HEK293 (cell line): ENCODE measurements around the gene MFSD11.

ENCODE experiments used
- CTCF ChIA-PET: fragments of 350-600 bp; formaldehyde crosslinking; extraction: SDS; loops from one replicate; lab custom pipeline; 2021; ENCODE audit warnings: antibody characterized with exemption; lab: Yijun Ruan, JAX
- POLR2A ChIA-PET: fragments of 300-600 bp; formaldehyde crosslinking; extraction: SDS; loops from one replicate; lab custom pipeline; 2020; ENCODE audit warnings: antibody characterized with exemption, inconsistent platforms; lab: Yijun Ruan, JAX
- H3K27ac ChIP-seq: fragments of 200-500 bp; sonication (Bioruptor generic); 2 replicates; pipeline ENCODE4 v1.5.1; 2014; ENCODE audit warnings: low read depth, low read length, control low read depth, inconsistent platforms; ENCODE audit errors: extremely low read depth
- H3K36me3 ChIP-seq, 2 experiments: fragments of 200-500 bp in 1 of 2; sonication (Bioruptor generic) in 1 of 2; 1 replicate in 1 of 2; 2 replicates in 1 of 2; pipeline ENCODE4 v1.5.1; 2014 to 2017; ENCODE audit warnings: inconsistent platforms in 2 of 2, low read length in 2 of 2; ENCODE audit not compliant: control insufficient read depth in 2 of 2, insufficient read depth in 1 of 2
- H3K4me1 ChIP-seq: fragments of 200-500 bp; sonication (Bioruptor generic); 2 replicates; pipeline ENCODE4 v1.5.1; 2014; ENCODE audit warnings: mild to moderate bottlenecking, low read length, inconsistent platforms; ENCODE audit not compliant: control insufficient read depth, insufficient read depth
- H3K4me3 ChIP-seq: 2 replicates; pipeline ENCODE4 v1.5.1; 2011; ENCODE audit warnings: low read depth, mild to moderate bottlenecking, control low read depth, low read length, moderate library complexity
- H3K9me3 ChIP-seq: fragments of 200-500 bp; sonication (Bioruptor generic); 2 replicates; pipeline ENCODE4 v1.5.1; 2014; ENCODE audit warnings: low read depth, low read length, inconsistent platforms; ENCODE audit not compliant: control insufficient read depth, insufficient read depth
- BCL6B ChIP-seq: fragments of 450-650 bp; formaldehyde crosslinking; IDR thresholded peaks from 2 replicates; pipeline ENCODE4 v1.5.1; 2017; ENCODE audit warnings: missing biosample characterization, missing genetic modification characterization
- FEZF1 ChIP-seq: fragments of 450-650 bp; formaldehyde crosslinking; IDR thresholded peaks from 2 replicates; pipeline ENCODE4 v1.5.1; 2016; ENCODE audit warnings: missing biosample characterization, missing genetic modification characterization
- GLIS1 ChIP-seq: fragments of 450-650 bp; formaldehyde crosslinking; IDR thresholded peaks from 2 replicates; pipeline ENCODE4 v1.5.1; 2016; ENCODE audit warnings: missing biosample characterization, missing genetic modification characterization
- IKZF3 ChIP-seq: fragments of 450-650 bp; IDR thresholded peaks from 2 replicates; pipeline ENCODE4 v1.5.0; 2018; ENCODE audit warnings: missing biosample characterization, mild to moderate bottlenecking, missing genetic modification characterization, moderate library complexity
- KLF7 ChIP-seq: fragments of 450-650 bp; formaldehyde crosslinking; IDR thresholded peaks from 2 replicates; pipeline ENCODE4 v1.5.1; 2016; ENCODE audit warnings: missing biosample characterization, missing genetic modification characterization, borderline replicate concordance
- MEIS1 ChIP-seq: sonication (generic); formaldehyde crosslinking; IDR thresholded peaks from 2 replicates; pipeline ENCODE4 v1.8.1; 2022; ENCODE audit warnings: missing genetic modification reagents, mild to moderate bottlenecking, borderline replicate concordance
- REST ChIP-seq: fragments of 450-650 bp; formaldehyde crosslinking; IDR thresholded peaks from 2 replicates; pipeline ENCODE4 v1.5.1; 2016; ENCODE audit warnings: missing biosample characterization, missing genetic modification characterization
- SP2 ChIP-seq: fragments of 450-650 bp; formaldehyde crosslinking; IDR thresholded peaks from 2 replicates; pipeline ENCODE4 v1.5.1; 2016; ENCODE audit warnings: missing biosample characterization, missing genetic modification characterization
- ZNF155 ChIP-seq: fragments of 450-650 bp; formaldehyde crosslinking; IDR thresholded peaks from 2 replicates; pipeline ENCODE4 v1.5.1; 2016; ENCODE audit warnings: missing biosample characterization, missing genetic modification characterization
- ZNF2 ChIP-seq: fragments of 450-650 bp; formaldehyde crosslinking; IDR thresholded peaks from 2 replicates; pipeline ENCODE4 v1.5.1; 2016; ENCODE audit warnings: missing biosample characterization, missing genetic modification characterization
- ZNF280D ChIP-seq: fragments of 450-650 bp; formaldehyde crosslinking; IDR thresholded peaks from 2 replicates; pipeline ENCODE4 v1.5.1; 2016; ENCODE audit warnings: missing biosample characterization, missing genetic modification characterization
- ZNF292 ChIP-seq: fragments of 450-650 bp; formaldehyde crosslinking; IDR thresholded peaks from 2 replicates; pipeline ENCODE4 v1.5.1; 2016; ENCODE audit warnings: low read depth, missing biosample characterization, missing genetic modification characterization, borderline replicate concordance
- ZNF394 ChIP-seq: fragments of 450-650 bp; formaldehyde crosslinking; IDR thresholded peaks from 2 replicates; pipeline ENCODE4 v1.5.1; 2016; ENCODE audit warnings: missing biosample characterization, missing genetic modification characterization, mild to moderate bottlenecking, moderate library complexity, borderline replicate concordance
- ZNF518A ChIP-seq: fragments of 450-650 bp; formaldehyde crosslinking; conservative IDR thresholded peaks from 2 replicates; pipeline ENCODE4 v1.5.1; 2016; ENCODE audit warnings: low read depth, missing biosample characterization, missing genetic modification characterization
- ZNF623 ChIP-seq: fragments of 450-650 bp; formaldehyde crosslinking; IDR thresholded peaks from 2 replicates; pipeline ENCODE4 v1.5.1; 2016; ENCODE audit warnings: missing biosample characterization, missing genetic modification characterization
- ZSCAN23 ChIP-seq: fragments of 450-650 bp; formaldehyde crosslinking; IDR thresholded peaks from 2 replicates; pipeline ENCODE4 v1.5.1; 2016; ENCODE audit warnings: missing biosample characterization, missing genetic modification characterization

Gene MFSD11

GRCh38 chr17:76732734-76733617, 4.9 kb upstream of the MFSD11 start:
- Histone ChIP-seq H3K4me1 (peaks cover 11% of the 10 kb centered on the region), H3K27ac (no peak overlapping the region; the same call in 1 of the 2 replicates), H3K4me3 (no peak overlapping the region), H3K36me3 (peaks cover 40 to 66% of the 10 kb centered on the region in 2 experiments), H3K9me3 (no peaks in the 10 kb centered on the region)
- ChIA-PET CTCF (interaction anchor here (0.5 to 2.8 kb wide), 4 partner anchors 10 to 1132 kb away, joined by 3 to 13 read pairs (median 4); no protein-coding TSS in a partner anchor), POLR2A (interaction anchor here (0.5 to 2.0 kb wide), 5 partner anchors 8 to 52 kb away, joined by 3 to 7 read pairs (median 6); no protein-coding TSS in a partner anchor)
- no peak for TF ChIP-seq ZNF623
- no peak for TF ChIP-seq ZNF518A
- no peak for TF ChIP-seq ZSCAN23 (tag by site-specific recombination)
- TF ChIP-seq ZNF292 (tag by site-specific recombination) = no peak
- no peak for TF ChIP-seq ZNF280D (tag by site-specific recombination)
- TF ChIP-seq BCL6B (tag by site-specific recombination) = 0 out of 2 replicates have a peak, but pooled peaks have one; percentile 49
- TF ChIP-seq KLF7 (tag by site-specific recombination) = no peak
- peak; percentile 57 for TF ChIP-seq FEZF1 (tag by site-specific recombination)
- no peak for TF ChIP-seq ZNF394 (tag by site-specific recombination)
- no peak for TF ChIP-seq REST
- peak; percentile 37; the same call in 1 of the 2 replicates for TF ChIP-seq GLIS1 (tag by site-specific recombination)
- TF ChIP-seq IKZF3 (tag by site-specific recombination) = peak; percentile 43; the same call in 1 of the 2 replicates
- TF ChIP-seq SP2 (tag by site-specific recombination) = no peak
- no peak for TF ChIP-seq ZNF2
- TF ChIP-seq ZNF155 (tag by site-specific recombination) = no peak
- TF ChIP-seq MEIS1 = no peak
